Putamen (tissue), 1 donor: ENCODE measurements around the gene R3HDM2.
"Not testable (repeated sequence)": the region's sequence is repeated elsewhere in the genome, so short reads cannot be mapped to it uniquely, and the experiment has no call there.

Experiments used
- DNase-seq: peaks from one replicate; pipeline ENCODE4 v3.0.0-alpha.2; 2016; ENCODE audit warnings: low spot score

R3HDM2 gene

GRCh38 chr12:57377103-57377840 is 53.6 kb downstream of the R3HDM2 start:
- DNase-seq = no peak

GRCh38 chr12:57372233-57372632 is 58.6 kb downstream of the R3HDM2 start:
- DNase-seq = peak; percentile 17

GRCh38 chr12:57370696-57371095 is 60.1 kb downstream of the R3HDM2 start:
- DNase-seq = no peak

- no peak for DNase-seq
Observed at GRCh38 chr12:57370072-57370471, 60.8 kb downstream of the R3HDM2 start.

GRCh38 chr12:57369202-57369601 is 61.6 kb downstream of the R3HDM2 start:
- no peak for DNase-seq

DNA sequence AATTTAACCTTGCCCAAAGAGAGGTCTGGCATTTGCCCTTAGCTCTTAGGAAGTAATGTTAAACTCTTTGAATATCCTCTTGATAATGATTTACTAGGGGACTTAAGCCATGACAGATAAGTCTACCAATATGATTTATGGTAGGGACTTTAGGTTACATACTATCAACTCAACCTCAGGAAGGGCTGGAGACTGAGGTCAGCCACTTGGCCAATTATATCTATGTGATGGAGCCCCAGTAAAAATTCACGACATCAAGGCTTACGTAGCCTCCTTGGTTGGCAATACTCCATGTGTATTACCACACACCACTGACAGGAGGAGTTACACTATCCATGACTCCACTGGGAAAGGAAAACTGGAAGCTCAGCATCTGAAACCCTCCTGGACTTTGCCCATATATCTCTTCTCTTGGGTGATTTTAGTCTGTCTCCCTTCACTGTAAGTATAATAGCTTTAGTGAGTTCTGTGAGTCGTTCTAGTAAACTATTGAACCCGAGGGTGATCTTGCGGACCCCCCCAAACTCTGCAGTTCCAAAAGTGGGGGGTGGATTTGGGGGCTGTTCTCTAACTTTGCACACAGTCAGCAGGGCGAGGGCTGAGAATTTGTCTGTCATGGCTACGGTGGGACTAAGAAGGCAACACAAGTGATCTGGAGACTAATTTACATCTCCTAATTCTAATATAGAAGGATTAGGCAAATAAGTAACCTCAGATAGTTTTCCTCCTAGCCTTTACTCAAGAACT is 62.3 kb downstream of the R3HDM2 start:
- DNase-seq = no peak

DNA sequence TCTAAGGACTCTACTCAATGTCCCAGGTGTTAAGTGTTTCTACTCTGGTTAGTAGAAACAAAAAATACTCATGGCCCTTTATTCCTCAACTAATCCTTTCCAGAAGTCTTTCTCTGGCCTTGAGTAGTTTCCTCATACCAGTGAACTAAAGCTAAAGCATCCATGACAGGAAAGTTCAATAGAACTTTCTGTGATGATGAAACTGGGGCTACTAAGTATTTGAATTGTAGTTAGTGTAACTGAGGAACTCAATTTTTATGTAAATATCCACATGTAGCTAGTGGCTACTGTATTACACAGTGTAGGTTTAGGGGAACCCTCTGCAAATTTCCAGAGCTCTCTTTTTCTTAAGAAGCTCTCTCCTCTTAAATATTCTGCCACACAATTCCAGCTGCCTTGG is 63.7 kb downstream of the R3HDM2 start:
- no peak for DNase-seq

GRCh38 chr12:57366315-57366714 is 64.5 kb downstream of the R3HDM2 start:
- DNase-seq = no peak

GRCh38 chr12:57364156-57364555 is 66.7 kb downstream of the R3HDM2 start:
- DNase-seq = not testable (repeated sequence)

DNA sequence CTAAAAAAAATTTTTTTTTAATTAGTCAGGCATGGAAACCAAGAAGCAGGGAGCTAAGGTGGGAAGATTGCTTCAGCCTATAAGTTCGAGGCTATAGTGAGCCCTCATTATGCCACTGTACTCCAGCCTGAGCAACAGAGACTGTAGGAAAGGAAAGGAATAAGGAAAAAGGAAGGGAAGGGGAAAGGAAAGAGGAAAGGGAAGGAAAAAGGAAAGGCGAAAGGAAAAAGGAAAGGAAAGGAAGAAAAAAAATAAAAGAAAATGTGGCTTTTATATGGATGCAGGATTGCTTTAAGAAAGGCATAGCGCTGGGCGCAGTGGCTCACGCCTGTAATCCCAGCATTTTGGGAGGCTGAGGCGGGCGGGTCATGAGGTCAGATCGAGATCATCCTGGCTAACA is 70.4 kb downstream of the R3HDM2 start:
- no peak for DNase-seq

- DNase-seq = no peak
Observed at GRCh38 chr12:57358646-57359045, 72.2 kb downstream of the R3HDM2 start.

DNA sequence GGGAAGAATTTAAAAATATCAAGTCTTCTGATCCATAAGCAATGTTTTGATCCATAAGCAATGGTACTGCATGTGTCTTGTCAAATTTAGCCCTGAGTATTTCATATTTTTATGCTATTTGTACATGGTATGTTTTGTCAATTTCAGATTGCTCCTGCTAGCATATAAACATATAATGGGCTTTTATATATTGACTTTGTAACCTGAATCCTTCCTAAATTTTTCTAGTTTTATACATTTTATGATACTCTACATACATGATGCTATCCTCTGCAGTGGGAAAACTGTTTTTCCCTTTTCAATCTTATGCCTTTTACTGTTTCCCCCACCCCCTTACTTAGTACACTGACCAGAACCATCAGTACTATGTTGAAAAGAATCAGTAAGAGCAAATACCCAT is 75.1 kb downstream of the R3HDM2 start:
- no peak for DNase-seq

DNA sequence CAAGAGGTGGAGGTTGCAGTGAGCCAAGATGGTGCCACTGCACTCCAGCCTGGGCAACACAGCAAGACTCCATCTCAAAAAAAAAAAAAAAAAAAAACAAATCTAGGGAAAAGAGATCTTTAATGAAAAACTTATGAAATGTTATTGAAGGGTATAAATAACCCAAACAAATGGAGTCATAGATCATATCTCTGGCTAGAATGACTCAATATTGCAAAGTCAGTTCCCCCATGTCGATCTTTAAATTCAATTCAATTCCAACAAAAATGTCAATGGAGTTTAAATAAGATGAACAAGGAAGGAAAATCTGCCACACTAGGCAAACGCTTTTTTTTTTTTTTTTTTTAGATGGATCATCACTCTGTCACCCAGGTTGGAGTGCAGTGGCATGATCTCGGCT is 78.7 kb downstream of the R3HDM2 start:
- no peak for DNase-seq

- no peak for DNase-seq
Observed at GRCh38 chr12:57347284-57347683, 83.6 kb downstream of the R3HDM2 start.

GRCh38 chr12:57343703-57344378 is 87.0 kb downstream of the R3HDM2 start:
- DNase-seq = no peak

GRCh38 chr12:57342207-57342691 is 88.6 kb downstream of the R3HDM2 start:
- peak; percentile 77 for DNase-seq

DNA sequence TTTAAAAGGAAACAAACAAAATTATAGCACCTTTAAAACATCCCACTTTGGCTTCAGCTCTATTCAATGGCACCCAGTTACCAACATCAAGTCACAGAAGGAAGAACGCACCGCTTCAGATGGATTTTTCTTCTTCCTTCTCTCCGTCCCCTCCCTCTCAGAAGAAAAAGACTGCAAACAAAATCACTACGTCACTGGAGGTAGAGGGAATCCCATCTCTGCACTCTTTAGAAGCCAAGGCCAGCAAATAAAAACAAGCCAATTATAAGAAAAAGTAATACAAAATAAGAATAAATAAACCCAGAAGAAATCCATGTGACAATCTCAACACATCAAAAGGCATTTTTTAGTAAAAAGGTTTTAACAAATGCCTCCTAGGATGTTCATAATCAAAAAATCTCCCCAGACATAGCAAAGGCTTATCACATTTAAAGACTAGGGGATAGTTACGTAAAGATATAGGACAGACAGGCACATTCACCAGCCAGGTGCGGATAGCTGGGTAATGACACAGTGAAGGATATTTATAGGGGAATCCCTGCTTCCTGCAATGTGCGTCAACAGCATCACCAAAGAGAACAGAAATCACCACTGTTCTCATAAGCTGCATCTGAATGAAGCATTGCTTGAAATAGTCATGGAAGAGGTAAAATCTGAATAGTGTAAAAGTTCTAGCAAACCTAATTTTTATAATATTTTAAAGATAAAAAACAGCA is 89.4 kb downstream of the R3HDM2 start:
- DNase-seq = peak; percentile 25

DNA sequence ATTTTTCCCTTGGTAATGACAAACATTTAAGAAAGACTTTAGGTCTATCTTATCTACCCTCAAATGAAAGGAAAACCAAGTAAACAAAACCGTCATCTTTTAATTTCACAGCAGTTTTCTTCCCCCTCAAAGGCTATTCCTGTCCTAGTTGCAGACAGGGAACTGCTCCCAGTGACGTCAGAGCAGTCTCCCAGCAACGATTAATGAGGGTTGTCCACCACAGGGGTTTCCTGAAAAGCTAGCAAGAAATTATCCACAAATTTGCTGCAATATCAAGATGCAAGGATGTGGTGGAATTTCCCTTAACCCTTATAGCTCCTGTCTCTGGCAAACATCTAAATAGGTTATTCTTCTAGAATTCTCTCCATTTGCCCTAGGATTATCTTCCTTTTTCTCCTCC is 90.7 kb downstream of the R3HDM2 start:
- peak; percentile 55 for DNase-seq

GRCh38 chr12:57336299-57336698 is 94.5 kb downstream of the R3HDM2 start:
- not testable (repeated sequence) for DNase-seq

DNA sequence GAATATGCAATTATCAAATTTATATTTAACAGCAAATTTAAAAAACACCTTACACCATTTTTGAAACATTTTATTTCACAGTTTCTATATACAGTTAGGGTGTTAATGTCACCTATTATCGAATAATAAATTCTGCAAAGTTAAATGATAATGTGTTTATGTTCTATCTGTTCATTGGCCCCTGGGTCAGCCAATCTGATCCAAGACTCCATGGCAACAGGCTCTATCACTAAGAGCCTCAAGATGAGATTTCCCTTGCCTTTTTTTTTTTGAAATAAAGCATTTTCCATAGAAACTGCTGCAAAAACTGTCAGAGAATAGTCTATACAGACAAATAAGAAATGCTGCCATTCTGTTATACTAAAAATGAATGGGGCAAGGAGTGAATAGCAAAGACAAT is 96.6 kb downstream of the R3HDM2 start:
- DNase-seq = no peak

GRCh38 chr12:57332646-57333312 is 98.1 kb downstream of the R3HDM2 start:
- no peak for DNase-seq

GRCh38 chr12:57330992-57331391 is 99.9 kb downstream of the R3HDM2 start:
- DNase-seq = no peak
